Spinal cord (tissue), 10 donors: ENCODE results near the gene LCN10. TPM values are rescaled to one million over a fixed set of nuclear protein-coding genes. Genes with fewer than 3 reads are reported as not detected.

Experiments used
- DNase-seq, 6 donors: peaks; one replicate each; pipeline versions ENCODE4 v3.0.0 to v3.0.0-alpha.2; 2013 to 2015; ENCODE audit warnings: low spot score in 6 of 6, low read depth in 4 of 6
- H3K27ac ChIP-seq: one replicate; pipeline ENCODE4 v1.5.1; 2013; ENCODE audit warnings: low read depth, low read length, control low read depth
- H3K27me3 ChIP-seq: one replicate; pipeline ENCODE4 v1.6.1; 2013; ENCODE audit warnings: low read length; ENCODE audit not compliant: control insufficient read depth, insufficient read depth
- H3K36me3 ChIP-seq: one replicate; pipeline ENCODE4 v1.6.1; 2013; ENCODE audit warnings: low read length; ENCODE audit not compliant: control insufficient read depth, insufficient read depth
- H3K4me1 ChIP-seq: one replicate; pipeline ENCODE4 v1.6.1; 2013; ENCODE audit warnings: low read length; ENCODE audit not compliant: control insufficient read depth, insufficient read depth
- H3K4me3 ChIP-seq: one replicate; pipeline ENCODE4 v1.5.1; 2013; ENCODE audit warnings: low read depth, low read length, control low read depth
- H3K9me3 ChIP-seq: one replicate; pipeline ENCODE4 v1.6.1; 2013; ENCODE audit warnings: low read length; ENCODE audit not compliant: control insufficient read depth, insufficient read depth
- WGBS: methylation state at CpG from one replicate; pipeline ENCODE4 v1.1.5; 2013; ENCODE audit warnings: missing lambda C conversion rate; ENCODE audit not compliant: insufficient coverage; 5-methylcytosine and 5-hydroxymethylcytosine counted together
- polyA plus RNA-seq, 2 donors: library from polyadenylated mRNA; unstranded; fragments of 120-200 nt; gene quantifications; one replicate each; pipeline ENCODE4 v1.2.1, GENCODE V29; 2013; ENCODE audit not compliant: insufficient read length in 2 of 2
- total RNA-seq, 2 donors: library from RNA; depleted of rRNA in 1 of 2; stranded (reverse); fragments of 120-200 nt in 1 of 2; fragments of >200 nt in 1 of 2; gene quantifications; one replicate each; pipeline versions ENCODE4 v1.2.3 to v1.2.4, GENCODE V29; 2013 to 2014
- donor health status: healthy.

LCN10 gene
- total and polyA plus RNA-seq, 4 donors = not detected

GRCh38 chr9:136729926-136730325, 12.8 kb downstream of the LCN10 start:
- Histone ChIP-seq H3K27me3 (no peaks in the 10 kb centered on the region), H3K36me3 (peaks cover 24% of the 10 kb centered on the region), H3K4me1 (peaks cover 42% of the 10 kb centered on the region), H3K4me3 (no peak overlapping the region), H3K9me3 (no peaks in the 10 kb centered on the region), H3K27ac (no peak overlapping the region)
- no peak for DNase-seq
- WGBS = 96% methylated on average over 8 of the region's 8 CpGs

- H3K9me3 ChIP-seq = no peaks in the 10 kb centered on the region
- DNase-seq = no peak
- H3K4me1 ChIP-seq = peaks cover 42% of the 10 kb centered on the region
- WGBS = 92% methylated on average over 7 of the region's 7 CpGs
- peaks cover 32% of the 10 kb centered on the region for H3K36me3 ChIP-seq
- H3K4me3 ChIP-seq = peak overlapping the region; percentile 89
- no peaks in the 10 kb centered on the region for H3K27me3 ChIP-seq
- no peak overlapping the region for H3K27ac ChIP-seq
Observed at GRCh38 chr9:136729144-136729543, 13.6 kb downstream of the LCN10 start.

GRCh38 chr9:136728548-136729123, 14.1 kb downstream of the LCN10 start:
- no peaks in the 10 kb centered on the region for H3K27me3 ChIP-seq
- no peaks in the 10 kb centered on the region for H3K9me3 ChIP-seq
- no peak overlapping the region for H3K27ac ChIP-seq
- peaks cover 42% of the 10 kb centered on the region for H3K4me1 ChIP-seq
- DNase-seq = peak in 2 of 6 donors; percentile 38 to 51
- H3K36me3 ChIP-seq = peaks cover 37% of the 10 kb centered on the region
- 2% methylated on average over 53 of the region's 53 CpGs for WGBS
- H3K4me3 ChIP-seq = peak overlapping the region; percentile 89

GRCh38 chr9:136728080-136728547, 14.6 kb downstream of the LCN10 start:
- peaks cover 42% of the 10 kb centered on the region for H3K4me1 ChIP-seq
- H3K9me3 ChIP-seq = no peaks in the 10 kb centered on the region
- peak overlapping the region; percentile 89 for H3K4me3 ChIP-seq
- under 1% methylated on average over 66 of the region's 66 CpGs for WGBS
- peak in 5 of 6 donors; percentile 70 to 96 (median 82) for DNase-seq
- H3K36me3 ChIP-seq = peaks cover 43% of the 10 kb centered on the region
- no peaks in the 10 kb centered on the region for H3K27me3 ChIP-seq
- H3K27ac ChIP-seq = no peak overlapping the region

- H3K9me3 ChIP-seq = no peaks in the 10 kb centered on the region
- peaks cover 54% of the 10 kb centered on the region for H3K36me3 ChIP-seq
- H3K4me3 ChIP-seq = peak overlapping the region; percentile 89
- 38% methylated on average over 13 of the region's 18 CpGs for WGBS
- peaks cover 50% of the 10 kb centered on the region for H3K4me1 ChIP-seq
- peak in 1 of 6 donors; percentile 12 for DNase-seq
- no peak overlapping the region for H3K27ac ChIP-seq
- H3K27me3 ChIP-seq = no peaks in the 10 kb centered on the region
Observed at GRCh38 chr9:136726631-136727191, 16.0 kb downstream of the LCN10 start.

- Histone ChIP-seq H3K27me3 (no peaks in the 10 kb centered on the region), H3K27ac (no peak overlapping the region), H3K4me1 (peaks cover 56% of the 10 kb centered on the region), H3K4me3 (no peak overlapping the region), H3K9me3 (no peaks in the 10 kb centered on the region), H3K36me3 (peaks cover 57% of the 10 kb centered on the region)
- WGBS = 69% methylated on average over 16 of the region's 16 CpGs
- no peak for DNase-seq
Observed at GRCh38 chr9:136726118-136726517, 16.6 kb downstream of the LCN10 start.

GRCh38 chr9:136725612-136726011, 17.1 kb downstream of the LCN10 start:
- Histone ChIP-seq H3K4me1 (peaks cover 61% of the 10 kb centered on the region), H3K27ac (no peak overlapping the region), H3K36me3 (peaks cover 62% of the 10 kb centered on the region), H3K4me3 (no peak overlapping the region), H3K9me3 (no peaks in the 10 kb centered on the region), H3K27me3 (no peaks in the 10 kb centered on the region)
- 81% methylated on average over 10 of the region's 10 CpGs for WGBS
- DNase-seq = no peak

- no peak overlapping the region for H3K4me3 ChIP-seq
- peaks cover 68% of the 10 kb centered on the region for H3K4me1 ChIP-seq
- H3K36me3 ChIP-seq = peaks cover 71% of the 10 kb centered on the region
- H3K27ac ChIP-seq = no peak overlapping the region
- no peak for DNase-seq
- no peaks in the 10 kb centered on the region for H3K9me3 ChIP-seq
- 86% methylated on average over 5 of the region's 7 CpGs for WGBS
- no peaks in the 10 kb centered on the region for H3K27me3 ChIP-seq
Observed at GRCh38 chr9:136724772-136725171, 18.0 kb downstream of the LCN10 start.

- peaks cover 68% of the 10 kb centered on the region for H3K4me1 ChIP-seq
- H3K4me3 ChIP-seq = no peak overlapping the region
- H3K27ac ChIP-seq = no peak overlapping the region
- no peaks in the 10 kb centered on the region for H3K27me3 ChIP-seq
- peaks cover 78% of the 10 kb centered on the region for H3K36me3 ChIP-seq
- no peaks in the 10 kb centered on the region for H3K9me3 ChIP-seq
- WGBS = 96% methylated on average over 6 of the region's 8 CpGs
- DNase-seq = no peak
Observed at GRCh38 chr9:136723989-136724388, 18.8 kb downstream of the LCN10 start.

GRCh38 chr9:136723362-136723976, 19.3 kb downstream of the LCN10 start:
- Histone ChIP-seq H3K9me3 (no peaks in the 10 kb centered on the region), H3K27me3 (no peaks in the 10 kb centered on the region), H3K36me3 (peaks cover 84% of the 10 kb centered on the region), H3K27ac (no peak overlapping the region), H3K4me1 (peaks cover 64% of the 10 kb centered on the region), H3K4me3 (no peak overlapping the region)
- no peak for DNase-seq
- WGBS = 94% methylated on average over 32 of the region's 32 CpGs
